ENCODE results near the gene JAKMIP2.

DNA sequence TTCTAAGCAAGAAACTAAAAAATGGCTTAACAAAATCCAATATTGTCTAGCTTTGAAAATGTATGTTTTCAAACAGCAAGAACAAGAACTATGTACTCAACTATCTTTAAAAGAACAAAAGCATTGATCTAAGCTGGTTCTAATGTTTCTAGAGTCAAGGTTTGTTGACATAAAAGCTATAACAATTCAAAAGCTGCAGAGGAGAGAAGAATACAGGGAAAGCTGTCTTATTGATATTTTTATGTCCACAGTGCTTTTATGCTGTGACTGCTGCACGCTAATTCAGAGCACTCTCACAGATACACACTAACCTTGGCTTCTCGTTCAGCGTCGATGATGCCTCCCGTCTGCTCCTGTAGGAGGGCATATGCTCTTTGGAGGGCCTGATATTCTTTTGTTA is 143.2 kb downstream of the JAKMIP2 start:
- no peak for TF ChIP-seq POLR2A (IDR thresholded peaks at IDR 0.05; ENCODE audit: low read length)
- no peak for TF ChIP-seq GATA1 (IDR thresholded peaks at IDR 0.05; ENCODE audit: low read depth, low read length)
